HepG2 (cell line): ENCODE data around the gene CCN6. TPM values are rescaled to one million over a fixed set of nuclear protein-coding genes. Genes with fewer than 3 reads are reported as not detected.

Experiments
- ESRRA ChIP-seq: sonication (generic); formaldehyde crosslinking; IDR thresholded peaks from 2 replicates; pipeline ENCODE4 v1.5.1; 2020; ENCODE audit warnings: mild to moderate bottlenecking, low read depth, missing genetic modification reagents
- HOXA7 ChIP-seq: sonication (generic); formaldehyde crosslinking; IDR thresholded peaks from 2 replicates; pipeline ENCODE4 v1.8.1; 2022; ENCODE audit warnings: mild to moderate bottlenecking, missing genetic modification reagents, moderate library complexity
- MLXIP ChIP-seq: sonication (generic); formaldehyde crosslinking; IDR thresholded peaks from 2 replicates; pipeline ENCODE4 v1.9.0; 2021; ENCODE audit warnings: missing genetic modification reagents, borderline replicate concordance
- NR3C1 ChIP-seq: sonication (generic); formaldehyde crosslinking; IDR thresholded peaks from 2 replicates; pipeline ENCODE4 v1.4.0; 2020; ENCODE audit warnings: missing genetic modification reagents
- PRDM15 ChIP-seq: sonication (generic); formaldehyde crosslinking; IDR thresholded peaks from 2 replicates; pipeline ENCODE4 v1.4.0; 2020; ENCODE audit warnings: missing genetic modification reagents
- PRDM4 ChIP-seq: sonication (generic); formaldehyde crosslinking; IDR thresholded peaks from 2 replicates; pipeline ENCODE4 v1.9.0; 2021; ENCODE audit warnings: missing genetic modification reagents, borderline replicate concordance
- TCF7 ChIP-seq: sonication (generic); IDR thresholded peaks from 2 replicates; pipeline ENCODE4 v1.6.1; 2016; ENCODE audit warnings: antibody characterized with exemption, low read depth
- XRCC5 ChIP-seq: fragments of 200-400 bp; formaldehyde crosslinking; optimal IDR thresholded peaks from 2 replicates; pipeline ENCODE3; 2017; ENCODE audit warnings: mild to moderate bottlenecking, low read length
- ZFP1 ChIP-seq: IDR thresholded peaks from 2 replicates; pipeline ENCODE4 v1.6.1; 2016
- ZNF276 ChIP-seq: sonication (generic); formaldehyde crosslinking; IDR thresholded peaks from 2 replicates; pipeline ENCODE4 v1.4.0; 2020; ENCODE audit warnings: mild to moderate bottlenecking, low read depth, missing genetic modification reagents
- ZNF282 ChIP-seq: fragments of 450-650 bp; IDR thresholded peaks from 2 replicates; pipeline ENCODE4 v1.6.1; 2018; ENCODE audit not compliant: partially characterized antibody
- ZNF33A ChIP-seq: sonication (generic); formaldehyde crosslinking; IDR thresholded peaks from 2 replicates; pipeline ENCODE4 v1.5.1; 2020; ENCODE audit warnings: missing genetic modification reagents, mild to moderate bottlenecking, moderate library complexity, borderline replicate concordance
- ZNF503 ChIP-seq: sonication (generic); formaldehyde crosslinking; IDR thresholded peaks from 2 replicates; pipeline ENCODE4 v1.4.0; 2020; ENCODE audit warnings: missing genetic modification reagents
- ZNF543 ChIP-seq: sonication (generic); formaldehyde crosslinking; IDR thresholded peaks from 2 replicates; pipeline ENCODE4 v1.4.0; 2020; ENCODE audit warnings: mild to moderate bottlenecking, missing genetic modification reagents
- ZSCAN25 ChIP-seq: sonication (generic); formaldehyde crosslinking; IDR thresholded peaks from 2 replicates; pipeline ENCODE4 v1.8.0; 2022; ENCODE audit warnings: mild to moderate bottlenecking, missing genetic modification reagents
- polyA plus RNA-seq, 8 experiments: library from polyadenylated mRNA; depleted of rRNA in 3 of 8; stranded (reverse) in 7 of 8; unstranded in 1 of 8; fragments of >200 nt; fragmentation: Illumina TruSeq in 4 of 8; extraction: Trizol in 4 of 8; gene quantifications; 2 replicates each; pipeline versions ENCODE4 v1.2.1 to v1.2.3, GENCODE V29; 2011 to 2016; ENCODE audit warnings: low read depth in 4 of 8, missing spikeins in 1 of 8, mixed read lengths in 1 of 8; ENCODE audit not compliant: insufficient read depth in 1 of 8
- total RNA-seq, 5 experiments: library from RNA; depleted of rRNA; stranded (reverse); fragments of >200 nt; fragmentation: Illumina TruSeq; extraction: Trizol; gene quantifications; 2 replicates each; pipeline ENCODE4 v1.2.3, GENCODE V29; 2016; ENCODE audit warnings: low read depth in 1 of 5

Gene CCN6
- total and polyA plus RNA-seq, 2 of the 13 experiments (the other 11 are each of a cell fraction or from before 2014, with no cell fraction given) = not detected

- TF ChIP-seq MLXIP (CRISPR knock-in tag) = no peak
- no peak for TF ChIP-seq ZNF282
- no peak for TF ChIP-seq ZNF33A
- TF ChIP-seq NR3C1 (CRISPR knock-in tag) = no peak
- TF ChIP-seq ZNF503 (CRISPR knock-in tag) = 0 out of 2 replicates have a peak, but pooled peaks have one; percentile 33
- TF ChIP-seq PRDM4 (CRISPR knock-in tag) = no peak
- no peak for TF ChIP-seq PRDM15
- TF ChIP-seq XRCC5 = peak; percentile 75
- no peak for TF ChIP-seq TCF7
- peak; percentile 59; the same call in 1 of the 2 replicates for TF ChIP-seq ZSCAN25
- TF ChIP-seq ZNF276 (CRISPR knock-in tag) = no peak; the same call in 1 of the 2 replicates
- peak; percentile 13; the same call in 1 of the 2 replicates for TF ChIP-seq ESRRA (CRISPR knock-in tag)
- no peak for TF ChIP-seq HOXA7 (CRISPR knock-in tag)
- no peak for TF ChIP-seq ZFP1 (CRISPR knock-in tag)
- TF ChIP-seq ZNF543 (CRISPR knock-in tag) = peak; percentile 85; the same call in 1 of the 2 replicates
These were observed 33.4 kb downstream of the CCN6 start, which contains the start of the genes FAM229B and TUBE1 (continued) for GRCh38 chr6:112087136-112087911.
